GM21360 (cell line): ENCODE data around the gene DEPDC1B.
"Not testable (repeated sequence)": the region's sequence is repeated elsewhere in the genome, so short reads cannot be mapped to it uniquely, and the experiment has no call there.

ENCODE experiments used
- ATAC-seq: cut with Tn5 transposase; IDR thresholded peaks from one replicate; pipeline ENCODE4 v1.9.1; 2021; ENCODE audit warnings: mild to moderate bottlenecking, moderate library complexity; ENCODE audit not compliant: unreplicated experiment

DEPDC1B gene

DNA sequence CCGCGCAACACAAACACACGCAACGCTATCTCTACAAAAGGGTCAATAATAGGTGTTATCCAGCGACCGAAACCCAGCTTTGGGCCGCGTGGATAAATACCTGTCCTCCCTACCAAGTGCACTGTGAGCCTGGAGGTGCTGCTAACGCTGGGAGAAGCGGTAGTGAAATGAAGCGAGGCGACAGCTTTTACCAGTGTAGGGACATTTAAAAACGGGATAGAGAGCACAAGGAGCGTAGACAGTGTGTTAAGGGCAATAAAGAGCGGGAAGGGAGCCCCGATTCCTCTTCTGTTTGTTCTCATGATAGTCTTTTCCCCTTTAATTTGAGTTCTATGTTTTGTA is 421 bp upstream of the DEPDC1B start:
- peak; percentile 19 for ATAC-seq

GRCh38 chr5:60699288-60699608 is 718 bp downstream of the DEPDC1B start:
- no peak for ATAC-seq

- ATAC-seq: no peak
These were observed 1.6 kb downstream of the DEPDC1B start for GRCh38 chr5:60698336-60698735.

- ATAC-seq: no peak
These were observed 9.6 kb downstream of the DEPDC1B start for GRCh38 chr5:60690326-60690725.

GRCh38 chr5:60688980-60689379 is 11.0 kb downstream of the DEPDC1B start:
- no peak for ATAC-seq

GRCh38 chr5:60687927-60688720 is 11.8 kb downstream of the DEPDC1B start:
- peak; percentile 90 for ATAC-seq

DNA sequence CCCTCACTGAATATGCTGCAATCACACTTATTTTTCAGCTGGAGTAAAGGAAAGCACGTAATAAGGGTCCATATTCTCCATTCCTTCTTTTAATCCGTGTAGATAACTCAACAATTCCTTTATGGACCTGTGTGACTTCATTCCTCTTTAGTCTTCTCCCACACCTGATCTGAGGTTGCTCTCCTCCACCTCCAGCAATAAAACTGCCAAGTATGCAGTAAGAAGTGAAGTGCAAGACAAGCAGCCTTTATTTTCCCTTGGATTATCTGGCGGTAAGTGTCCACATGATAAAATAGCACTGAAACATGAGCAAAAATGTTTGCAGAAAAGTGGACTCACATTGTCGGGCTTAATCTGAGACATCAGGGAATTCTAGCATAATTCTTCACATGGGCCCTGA is 13.8 kb downstream of the DEPDC1B start:
- no peak for ATAC-seq

- no peak for ATAC-seq
These were observed 14.3 kb downstream of the DEPDC1B start for GRCh38 chr5:60685700-60686099.

GRCh38 chr5:60685028-60685427 is 14.9 kb downstream of the DEPDC1B start:
- no peak for ATAC-seq

DNA sequence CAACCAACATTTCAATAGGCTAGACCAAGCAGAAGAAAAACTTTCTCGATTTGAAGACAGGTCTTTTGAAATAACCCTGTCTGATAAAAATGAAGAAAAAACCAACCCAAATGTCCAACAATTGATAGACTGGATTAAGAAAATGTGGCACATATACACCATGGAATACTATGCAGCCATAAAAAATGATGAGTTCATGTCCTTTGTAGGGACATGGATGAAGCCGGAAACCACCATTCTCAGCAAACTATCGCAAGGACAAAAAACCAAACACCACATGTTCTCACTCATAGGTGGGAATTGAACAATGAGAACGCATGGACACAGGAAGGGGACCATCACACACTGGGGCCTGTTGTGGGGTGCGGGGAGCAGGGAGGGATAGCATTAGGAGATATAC is 18.0 kb downstream of the DEPDC1B start:
- ATAC-seq: not testable (repeated sequence)

DNA sequence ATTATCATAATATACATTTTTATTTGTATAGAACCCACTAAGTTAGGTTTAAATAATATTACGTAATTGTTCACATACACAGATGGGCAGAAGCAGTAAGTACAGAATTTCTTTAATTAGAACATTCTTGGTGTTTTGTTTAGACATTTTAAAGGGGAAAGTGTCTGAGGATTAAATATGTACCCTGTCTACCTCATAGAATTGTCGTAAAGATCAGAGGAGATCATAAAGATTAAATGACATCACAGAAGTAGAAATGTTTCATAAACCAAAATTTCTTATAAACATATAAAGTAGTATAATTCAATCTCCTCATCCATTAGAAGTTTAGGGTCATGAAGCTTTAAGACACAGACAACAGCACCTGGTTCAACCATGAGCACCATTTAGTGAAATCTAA is 20.1 kb downstream of the DEPDC1B start:
- no peak for ATAC-seq

DNA sequence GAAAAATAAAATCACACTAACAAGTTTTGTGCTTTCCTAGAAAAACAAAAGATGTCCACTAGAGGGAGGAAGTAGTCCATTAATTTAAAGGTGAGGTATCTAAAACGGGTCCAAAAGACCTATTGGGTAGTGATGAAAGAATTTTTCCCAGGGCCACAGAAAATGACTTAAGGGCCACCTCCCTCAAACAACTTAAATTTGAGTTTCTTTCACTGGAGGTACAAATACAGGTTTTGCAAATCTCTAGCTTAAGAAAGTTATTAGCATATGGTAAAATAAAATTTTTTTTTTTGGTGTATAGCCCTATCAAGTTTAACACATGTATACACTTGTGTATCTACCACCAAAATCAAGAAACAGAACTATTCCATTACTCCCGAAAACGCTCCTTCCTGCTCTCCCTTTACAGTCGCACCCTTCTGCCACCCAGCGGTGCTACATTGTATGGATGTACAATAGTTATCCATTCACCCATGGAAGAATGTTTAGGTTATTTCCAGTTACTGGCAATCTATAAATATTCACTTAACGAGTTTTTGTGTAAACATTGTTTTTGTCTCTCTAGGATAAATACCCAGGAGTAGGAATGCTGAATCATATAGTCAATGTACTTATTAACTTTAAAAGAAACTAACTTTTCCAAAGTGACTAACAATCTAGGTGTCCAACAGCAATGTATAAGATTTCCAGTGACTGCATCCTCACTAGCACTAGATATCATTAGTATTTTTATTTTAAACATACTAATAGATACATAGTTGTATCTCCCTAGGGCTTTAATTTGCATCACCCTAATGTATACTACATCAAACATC is 21.9 kb downstream of the DEPDC1B start:
- ATAC-seq: peak; percentile 53

GRCh38 chr5:60675286-60675685 is 24.7 kb downstream of the DEPDC1B start:
- ATAC-seq: no peak

DNA sequence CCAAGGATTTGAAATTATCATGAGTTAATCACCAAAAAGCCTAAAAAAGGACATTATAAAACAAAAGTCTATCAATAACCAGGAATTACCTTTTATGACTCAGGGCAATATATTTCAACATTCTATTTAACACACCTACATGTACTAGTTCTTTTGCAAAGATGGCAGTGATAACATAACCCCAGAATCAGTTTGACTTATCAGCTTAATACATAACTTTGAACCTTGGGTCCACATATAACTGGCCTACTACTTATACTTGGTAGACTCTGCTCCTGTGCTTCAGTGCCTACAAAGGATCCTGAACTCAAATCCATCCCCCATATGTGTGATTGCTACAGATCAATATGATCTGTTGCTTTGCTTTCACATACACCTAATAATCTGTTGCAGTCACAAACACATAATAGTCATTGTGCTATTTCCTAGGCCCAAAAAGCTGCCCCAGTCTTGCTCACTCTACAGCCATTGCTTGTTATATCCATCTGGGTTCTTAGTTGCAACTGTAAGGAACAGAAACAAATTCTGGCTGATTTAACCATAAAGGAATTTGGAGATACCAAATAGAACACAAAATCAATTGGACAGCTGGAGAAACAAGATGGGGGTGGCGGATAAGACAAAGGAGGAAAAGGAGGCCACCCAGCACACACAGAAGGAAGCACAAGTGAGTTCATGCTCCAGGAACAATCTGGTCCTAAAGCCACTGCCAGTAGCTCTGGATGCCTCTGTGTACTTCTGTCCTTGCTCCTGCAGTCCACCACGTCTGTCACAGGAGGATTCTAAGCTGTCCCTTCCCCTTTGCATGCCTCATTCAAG is 25.5 kb downstream of the DEPDC1B start:
- no peak for ATAC-seq

- ATAC-seq: no peak
These were observed 26.6 kb downstream of the DEPDC1B start for GRCh38 chr5:60673334-60673733.

DNA sequence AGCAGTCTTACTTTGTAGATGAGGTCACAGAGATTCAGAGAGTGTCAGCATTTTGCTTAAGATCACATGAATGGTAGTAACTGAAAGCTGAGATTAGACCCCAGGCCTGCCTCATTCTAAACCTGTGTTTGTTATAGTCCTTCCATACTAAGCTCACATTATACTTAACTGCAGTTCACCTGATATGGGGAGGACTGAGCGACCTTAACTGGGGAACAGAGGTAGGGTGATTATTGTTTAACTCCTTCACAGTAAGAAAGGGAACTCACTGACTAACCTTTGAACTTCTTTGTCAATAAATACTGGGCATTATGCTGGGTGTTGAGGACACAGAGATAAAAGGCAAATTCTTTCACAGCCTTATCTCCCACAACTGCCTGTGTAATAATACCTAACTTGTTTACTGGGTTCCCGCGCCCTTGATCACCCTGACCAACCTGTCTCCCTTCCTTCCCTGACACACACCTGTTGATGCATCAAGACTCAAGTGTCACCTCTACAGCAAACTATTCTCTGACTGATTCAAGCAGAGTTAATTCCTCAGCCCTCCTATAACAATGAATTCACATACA is 27.2 kb downstream of the DEPDC1B start:
- no peak for ATAC-seq

DNA sequence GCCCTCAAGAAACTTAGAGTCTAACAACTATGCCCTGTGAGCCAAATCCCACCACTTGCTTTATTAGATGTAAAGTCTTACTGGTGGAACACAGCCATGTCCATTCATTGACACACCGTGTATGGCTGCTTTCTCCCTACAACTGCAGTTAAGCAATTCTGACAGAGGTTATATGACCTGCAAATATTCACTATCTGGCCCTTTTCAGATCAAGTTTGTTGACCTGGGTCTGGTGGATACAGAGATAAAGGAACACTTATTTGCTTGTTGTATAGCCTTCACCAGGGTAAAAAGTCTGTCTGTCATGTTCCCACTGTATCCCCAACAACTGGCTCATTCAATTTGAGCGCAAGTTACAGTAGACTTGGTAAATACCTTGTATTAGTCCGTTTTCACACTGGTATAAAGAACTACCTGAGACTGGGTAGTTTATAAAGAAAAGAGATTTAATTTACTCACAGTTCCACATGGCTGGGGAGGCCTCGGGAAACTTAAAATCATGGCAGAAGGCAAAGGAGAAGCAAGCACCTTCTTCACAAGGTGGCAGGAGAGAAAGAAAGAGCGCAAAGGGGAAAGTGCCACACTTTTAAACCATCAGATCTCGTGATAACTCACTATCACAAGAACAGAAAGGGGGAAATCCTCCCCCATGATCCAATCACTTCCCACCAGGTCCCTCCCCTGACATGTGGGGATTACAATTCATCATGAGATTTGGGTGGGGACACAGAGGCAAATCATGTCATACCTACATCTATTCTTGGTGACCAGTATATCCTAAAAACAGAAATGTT is 27.9 kb downstream of the DEPDC1B start:
- ATAC-seq: no peak

GRCh38 chr5:60670749-60671148 is 29.2 kb downstream of the DEPDC1B start:
- no peak for ATAC-seq

DNA sequence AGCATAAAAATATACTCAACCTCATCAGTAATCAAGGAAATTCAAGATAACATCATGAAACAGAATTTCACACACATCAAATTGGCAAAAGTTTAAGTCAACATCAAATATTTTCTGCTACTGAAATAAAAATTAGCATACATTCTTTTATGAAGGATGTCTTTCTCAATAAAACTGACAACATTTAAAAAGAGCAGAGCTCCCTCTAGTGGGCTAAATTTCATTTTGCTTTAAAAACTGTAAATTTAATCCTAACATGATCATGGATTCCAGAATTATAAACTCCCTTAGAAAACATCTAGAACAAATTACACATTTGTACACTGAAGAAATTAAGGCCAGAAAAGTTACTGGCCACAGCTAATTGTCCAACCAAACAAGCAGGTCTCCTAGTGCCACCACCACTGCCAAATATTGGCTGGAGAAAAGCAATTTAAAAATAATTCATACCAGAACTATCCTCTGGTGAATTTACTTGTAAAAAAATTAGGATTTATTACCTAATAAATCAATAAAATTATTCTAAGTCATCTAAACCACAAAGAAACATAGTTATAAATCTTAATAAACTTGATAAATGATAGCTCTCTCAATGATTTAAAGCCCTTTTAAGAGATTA is 31.2 kb downstream of the DEPDC1B start:
- ATAC-seq: no peak
